K562 (cell line): Measurements from ENCODE around the gene CDKN2C. TPM values are rescaled to one million over a fixed set of nuclear protein-coding genes. Genes with fewer than 3 reads are reported as not detected.

Experiments
- ATAC-seq: fragments of 200-7000 bp; cut with Tn5 transposase; 3 replicates; pipeline ENCODE4 v1.9.1; 2020; ENCODE audit warnings: moderate library complexity
- BruUV-seq: library from RNA; stranded (reverse); fragments of 400-500 nt; replicated peaks from 2 replicates; lab custom pipeline; 2021; lab: Mats Ljungman, UMichigan
- CTCF ChIA-PET: fragments of 300-600 bp; formaldehyde crosslinking; extraction: SDS; loops from one replicate; lab custom pipeline; 2021; ENCODE audit warnings: low intra/inter-chr PET ratio; lab: Yijun Ruan, JAX
- POLR2A ChIA-PET: fragments of 300-600, 350-650 bp; sonication (Branson Sonifier 250); formaldehyde crosslinking; extraction: SDS; loops from one replicate; lab custom pipeline; 2021; ENCODE audit warnings: antibody characterized with exemption, inconsistent platforms; lab: Yijun Ruan, JAX
- DNase-seq, 4 experiments: peaks; one replicate each; pipeline versions ENCODE4 v3.0.0 to v3.0.0-alpha.2; 2011 to 2018; ENCODE audit warnings: low spot score in 3 of 4, mixed read lengths in 3 of 4; ENCODE audit errors: extremely low read depth in 1 of 4
- FAIRE-seq: peaks from 2 replicates; lab custom pipeline; 2011; peaks lifted over from hg19 to GRCh38; lab: Jason Lieb, UNC
- H2AFZ ChIP-seq: 2 replicates; pipeline ENCODE4 v1.6.0; 2011; ENCODE audit warnings: low read depth, low read length, control low read depth, inconsistent platforms
- H3K27ac ChIP-seq: fragments of 200-600 bp; 3 replicates; pipeline ENCODE4 v1.8.0; 2011; ENCODE audit warnings: low read depth, mild to moderate bottlenecking, control low read depth, inconsistent platforms, low read length, moderate library complexity, mixed read lengths; ENCODE audit errors: extremely low read depth
- H3K27me3 ChIP-seq, 2 experiments: fragments of 300-600 bp in 1 of 2; 2 replicates in 1 of 2; 3 replicates in 1 of 2; pipeline versions ENCODE4 v1.6.0 to v1.8.0; 2011; ENCODE audit warnings: inconsistent platforms in 2 of 2, low read length in 2 of 2, mild to moderate bottlenecking in 1 of 2, mixed read lengths in 1 of 2, moderate library complexity in 1 of 2; ENCODE audit not compliant: control insufficient read depth in 2 of 2, insufficient read depth in 2 of 2
- H3K36me3 ChIP-seq: fragments of 300-600 bp; 3 replicates; pipeline ENCODE4 v1.8.0; 2011; ENCODE audit warnings: mild to moderate bottlenecking, low read length, inconsistent platforms; ENCODE audit not compliant: control insufficient read depth, insufficient read depth
- H3K4me1 ChIP-seq, 2 experiments: fragments of 200-600 bp in 1 of 2; replicated peaks in 1 of 2; 2 replicates in 1 of 2; 3 replicates in 1 of 2; pipeline versions ENCODE4 v1.5.1 to v1.8.0; 2011; ENCODE audit warnings: inconsistent platforms in 2 of 2, low read length in 2 of 2, mild to moderate bottlenecking in 1 of 2, mixed read lengths in 1 of 2, moderate library complexity in 1 of 2; ENCODE audit not compliant: control insufficient read depth in 2 of 2, insufficient read depth in 2 of 2
- H3K4me2 ChIP-seq: 2 replicates; pipeline ENCODE4 v1.6.1; 2011; ENCODE audit warnings: low read length, control low read depth, inconsistent platforms, mixed read lengths; ENCODE audit not compliant: insufficient read depth
- H3K4me3 ChIP-seq: fragments of 200-600 bp; sonication (generic), shearing (Covaris generic); 2 replicates; pipeline ENCODE4 v1.5.1; 2016; ENCODE audit warnings: control low read depth, inconsistent platforms
- H3K79me2 ChIP-seq: fragments of 200-600 bp; 3 replicates; pipeline ENCODE4 v1.8.0; 2011; ENCODE audit warnings: low read length, inconsistent platforms; ENCODE audit not compliant: control insufficient read depth, insufficient read depth
- H3K9ac ChIP-seq, 2 experiments: 2 replicates each; pipeline versions ENCODE4 v1.6.0 to v1.6.1; 2011; ENCODE audit warnings: low read depth in 2 of 2, low read length in 2 of 2, control low read depth in 1 of 2, inconsistent platforms in 1 of 2, mild to moderate bottlenecking in 1 of 2, mixed read lengths in 1 of 2; ENCODE audit not compliant: insufficient read depth in 1 of 2
- H3K9me1 ChIP-seq: one replicate; pipeline ENCODE4 v1.6.0; 2011; ENCODE audit warnings: inconsistent platforms, mild to moderate bottlenecking, low read length, moderate library complexity; ENCODE audit not compliant: control insufficient read depth, insufficient read depth
- H3K9me3 ChIP-seq: replicated peaks from 2 replicates; pipeline ENCODE4 v1.5.1; 2011; ENCODE audit warnings: low read depth, low read length, inconsistent platforms; ENCODE audit not compliant: control insufficient read depth, insufficient read depth
- H4K20me1 ChIP-seq: replicated peaks from 2 replicates; pipeline ENCODE4 v1.6.1; 2011; ENCODE audit warnings: low read length, inconsistent platforms, mixed read lengths; ENCODE audit not compliant: control insufficient read depth, insufficient read depth
- CAMTA2 ChIP-seq: fragments of 250-450 bp; sonication (Bioruptor Pico); conservative IDR thresholded peaks from 2 replicates; pipeline ENCODE4 v1.5.1; 2022
- HNRNPK ChIP-seq: fragments of 200-400 bp; formaldehyde crosslinking; IDR thresholded peaks from one replicate; pipeline ENCODE4 v1.6.1; 2018; ENCODE audit warnings: mild to moderate bottlenecking, low read depth, low read length; ENCODE audit not compliant: poor library complexity, severe bottlenecking
- MITF ChIP-seq: IDR thresholded peaks from 2 replicates; pipeline ENCODE4 v1.6.1; 2014; ENCODE audit warnings: antibody characterized with exemption
- RERE ChIP-seq: sonication (generic); formaldehyde crosslinking; IDR thresholded peaks from 2 replicates; pipeline ENCODE4 v1.8.0; 2023; ENCODE audit warnings: missing genetic modification reagents, mild to moderate bottlenecking, borderline replicate concordance
- SIN3A ChIP-seq, 2 experiments: fragments of 150-350 bp in 1 of 2; IDR thresholded peaks; 2 replicates each; pipeline ENCODE4 v1.6.1; 2011 to 2016; ENCODE audit warnings: borderline replicate concordance in 2 of 2, low read depth in 2 of 2, low read length in 2 of 2, mild to moderate bottlenecking in 2 of 2, moderate library complexity in 2 of 2; ENCODE audit not compliant: control insufficient read depth in 1 of 2
- ZNF124 ChIP-seq: sonication (generic); formaldehyde crosslinking; IDR thresholded peaks from 2 replicates; pipeline ENCODE4 v1.8.1; 2022; ENCODE audit warnings: missing genetic modification reagents
- WGBS: fragments of 100-300 bp; shearing (Covaris generic); methylation state at CpG from one replicate; pipeline ENCODE4 v1.1.6; 2016; ENCODE audit warnings: low coverage, mixed read lengths; ENCODE audit not compliant: insufficient coverage; ENCODE audit errors: missing lambda C conversion rate; 5-methylcytosine and 5-hydroxymethylcytosine counted together
- in situ Hi-C: fragments of 300-500 bp; cut with MboI; formaldehyde crosslinking; loops from 4 replicates; pipeline ENCODE4 v1.15.0; 2018; ENCODE audit warnings: inconsistent platforms, mixed read lengths
- intact Hi-C: fragments of 100-400 bp; cut with micrococcal nuclease; formaldehyde crosslinking; loops from 2 replicates; pipeline ENCODE4 v1.14.2; 2022
- polyA plus RNA-seq, 8 experiments: library from polyadenylated mRNA; depleted of rRNA in 4 of 8; stranded (reverse) in 5 of 8; unstranded in 3 of 8; fragments of >200 nt; fragmentation: Nextera tagmentation in 2 of 8; fragmentation: Illumina TruSeq in 1 of 8; extraction: Ambion mirVana in 2 of 8; extraction: Trizol in 1 of 8; gene quantifications; 2 replicates each; pipeline versions ENCODE4 v1.2.1 to v1.2.3, GENCODE V29; 2011 to 2014; ENCODE audit warnings: inconsistent platforms in 1 of 8, missing spikeins in 1 of 8
- total RNA-seq, 7 experiments: library from RNA; depleted of rRNA in 6 of 7; stranded (reverse); fragments of >200 nt in 6 of 7; fragmentation: Illumina TruSeq in 2 of 7; extraction: Trizol in 2 of 7; gene quantifications; 2 replicates each; pipeline versions ENCODE4 v1.2.1 to v1.2.3, GENCODE V29; 2011 to 2021; ENCODE audit warnings: low replicate concordance in 1 of 7

CDKN2C gene
- total and polyA plus RNA-seq, 9 of the 15 experiments (the other 6 are each of a cell fraction or from before 2014, with no cell fraction given): 11.9 to 74.3 (median 45.9) TPM

GRCh38 chr1:50942334-50942733 lies 27.7 kb upstream of the CDKN2C start:
- peaks cover 28% of the 10 kb centered on the region for H4K20me1 ChIP-seq
- H3K4me1 ChIP-seq: peaks cover 0 to 17% of the 10 kb centered on the region in 2 experiments; a peak in 2 of 5 replicates
- no TSS peak for BruUV-seq
- H3K9me1 ChIP-seq: no peaks in the 10 kb centered on the region
- H3K27ac ChIP-seq: no peak overlapping the region
- FAIRE-seq (no peak), ATAC-seq (no peak), DNase-seq (no peak)
- no peaks in the 10 kb centered on the region for H3K9me3 ChIP-seq
- in situ Hi-C loops: no loop called here
- no peak overlapping the region for H2AFZ ChIP-seq
- ChIA-PET CTCF (no interaction called here), POLR2A (interaction anchor here (0.5 kb wide), 1 partner anchor 78 kb away, joined by 3 read pairs; no protein-coding TSS in a partner anchor)
- intact Hi-C loops: no loop called here
- WGBS: 67% methylated on average over 1 of the region's 1 CpG
- peak; percentile 60 for TF ChIP-seq HNRNPK
- TF ChIP-seq CAMTA2 (CRISPR knock-in tag): no peak
- no peak for TF ChIP-seq ZNF124 (CRISPR knock-in tag)
- TF ChIP-seq MITF: no peak
- TF ChIP-seq SIN3A (IDR thresholded peaks at IDR 0.05; ENCODE audit: borderline replicate concordance in 2 of 2, control insufficient read depth in 1 of 2, low read depth in 2 of 2, low read length in 2 of 2): no peak
- TF ChIP-seq RERE (CRISPR knock-in tag): no peak
- H3K4me2 ChIP-seq: no peak overlapping the region
- H3K36me3 ChIP-seq: peaks cover 64% of the 10 kb centered on the region
- no peaks in the 10 kb centered on the region for H3K27me3 ChIP-seq
- H3K9ac ChIP-seq: no peak overlapping the region
- H3K4me3 ChIP-seq: no peak overlapping the region
- peaks cover 99% of the 10 kb centered on the region for H3K79me2 ChIP-seq
